WERI-Rb-1 (cell line): Measurements from ENCODE around the gene LOXL4.

Experiments used
- DNase-seq: peaks from one replicate; pipeline ENCODE4 v3.0.0-alpha.2; 2020
- H3K27ac ChIP-seq: fragments of 250-450 bp; sonication (Bioruptor Pico); 2 replicates; pipeline ENCODE4 v1.5.1; 2020; ENCODE audit warnings: mild to moderate bottlenecking, moderate library complexity
- H3K27me3 ChIP-seq: fragments of 250-450 bp; sonication (Bioruptor Pico); 2 replicates; pipeline ENCODE4 v1.5.1; 2021; ENCODE audit warnings: mild to moderate bottlenecking, low read depth, moderate library complexity; ENCODE audit not compliant: insufficient read depth, severe bottlenecking
- H3K36me3 ChIP-seq: fragments of 250-450 bp; sonication (Bioruptor Pico); 2 replicates; pipeline ENCODE4 v1.5.1; 2020; ENCODE audit warnings: mild to moderate bottlenecking, moderate library complexity
- H3K4me3 ChIP-seq: 2 replicates; pipeline ENCODE4 v1.5.1; 2011; ENCODE audit warnings: low read depth, mild to moderate bottlenecking, control low read depth, low read length
- H3K9me3 ChIP-seq: fragments of 250-450 bp; sonication (Bioruptor Pico); 2 replicates; pipeline ENCODE4 v1.5.1; 2021; ENCODE audit warnings: mild to moderate bottlenecking, moderate library complexity; ENCODE audit not compliant: severe bottlenecking
- TF ChIP-seq, protein P1 (sequence below): IDR thresholded peaks from 2 replicates; pipeline ENCODE4 v1.5.1; 2011; ENCODE audit warnings: low read depth, mild to moderate bottlenecking, control low read depth, inconsistent platforms, low read length

Gene LOXL4

DNA sequence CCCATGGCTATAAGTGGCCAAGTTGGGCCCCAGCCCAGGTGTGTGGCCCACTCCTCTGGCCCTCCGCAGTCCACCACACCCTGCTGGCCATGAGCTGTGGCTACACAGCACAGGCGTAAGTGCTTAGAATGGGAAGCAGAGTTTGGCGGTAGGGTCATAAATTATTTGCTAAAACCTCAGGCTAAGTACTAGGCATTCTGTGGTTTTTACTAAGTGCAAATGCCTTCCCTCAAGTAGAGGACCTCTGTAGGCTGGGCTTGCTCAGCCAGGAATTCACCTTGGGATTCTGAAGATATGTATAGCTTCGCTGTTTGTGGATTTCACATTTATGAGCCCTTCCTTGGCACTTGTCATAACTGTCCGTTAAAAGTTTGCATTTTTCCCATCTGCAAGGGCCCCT lies 44.8 kb upstream of the LOXL4 start:
- DNase-seq = no peak
- Histone ChIP-seq H3K27ac (no peak overlapping the region), H3K9me3 (no peaks in the 10 kb centered on the region), H3K36me3 (no peaks in the 10 kb centered on the region), H3K4me3 (no peak overlapping the region), H3K27me3 (no peaks in the 10 kb centered on the region)
- TF ChIP-seq, protein P1, sequence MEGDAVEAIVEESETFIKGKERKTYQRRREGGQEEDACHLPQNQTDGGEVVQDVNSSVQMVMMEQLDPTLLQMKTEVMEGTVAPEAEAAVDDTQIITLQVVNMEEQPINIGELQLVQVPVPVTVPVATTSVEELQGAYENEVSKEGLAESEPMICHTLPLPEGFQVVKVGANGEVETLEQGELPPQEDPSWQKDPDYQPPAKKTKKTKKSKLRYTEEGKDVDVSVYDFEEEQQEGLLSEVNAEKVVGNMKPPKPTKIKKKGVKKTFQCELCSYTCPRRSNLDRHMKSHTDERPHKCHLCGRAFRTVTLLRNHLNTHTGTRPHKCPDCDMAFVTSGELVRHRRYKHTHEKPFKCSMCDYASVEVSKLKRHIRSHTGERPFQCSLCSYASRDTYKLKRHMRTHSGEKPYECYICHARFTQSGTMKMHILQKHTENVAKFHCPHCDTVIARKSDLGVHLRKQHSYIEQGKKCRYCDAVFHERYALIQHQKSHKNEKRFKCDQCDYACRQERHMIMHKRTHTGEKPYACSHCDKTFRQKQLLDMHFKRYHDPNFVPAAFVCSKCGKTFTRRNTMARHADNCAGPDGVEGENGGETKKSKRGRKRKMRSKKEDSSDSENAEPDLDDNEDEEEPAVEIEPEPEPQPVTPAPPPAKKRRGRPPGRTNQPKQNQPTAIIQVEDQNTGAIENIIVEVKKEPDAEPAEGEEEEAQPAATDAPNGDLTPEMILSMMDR = no peak

DNA sequence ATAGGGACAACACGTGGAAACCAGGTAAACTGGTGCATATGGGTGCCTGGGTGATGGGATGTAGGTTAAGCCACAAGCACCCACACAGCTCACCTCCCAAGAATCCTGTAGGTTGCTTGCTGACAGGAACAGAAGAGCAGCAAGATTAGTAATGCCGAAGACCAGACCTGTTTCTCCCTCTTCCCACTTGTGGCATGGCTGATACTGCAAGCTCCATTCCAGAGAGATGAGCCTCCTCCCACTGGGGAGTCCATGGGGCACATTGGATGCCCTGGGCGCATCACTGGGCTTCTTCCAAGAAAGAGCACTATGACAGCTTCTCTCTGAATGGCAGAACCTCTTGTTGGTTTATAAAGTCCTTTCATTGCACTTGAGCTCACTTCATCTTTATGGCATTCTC lies 44.4 kb upstream of the LOXL4 start:
- Histone ChIP-seq H3K27ac (no peak overlapping the region), H3K4me3 (no peak overlapping the region), H3K36me3 (no peaks in the 10 kb centered on the region), H3K27me3 (no peaks in the 10 kb centered on the region), H3K9me3 (no peaks in the 10 kb centered on the region)
- TF ChIP-seq, protein P1 = no peak
- DNase-seq = no peak

- Histone ChIP-seq H3K27ac (no peak overlapping the region), H3K4me3 (no peak overlapping the region), H3K9me3 (peaks cover 8% of the 10 kb centered on the region), H3K27me3 (no peaks in the 10 kb centered on the region), H3K36me3 (no peaks in the 10 kb centered on the region)
- no peak for DNase-seq
- TF ChIP-seq, protein P1 = no peak
Observed at GRCh38 chr10:98310701-98311100, 42.7 kb upstream of the LOXL4 start.

DNA sequence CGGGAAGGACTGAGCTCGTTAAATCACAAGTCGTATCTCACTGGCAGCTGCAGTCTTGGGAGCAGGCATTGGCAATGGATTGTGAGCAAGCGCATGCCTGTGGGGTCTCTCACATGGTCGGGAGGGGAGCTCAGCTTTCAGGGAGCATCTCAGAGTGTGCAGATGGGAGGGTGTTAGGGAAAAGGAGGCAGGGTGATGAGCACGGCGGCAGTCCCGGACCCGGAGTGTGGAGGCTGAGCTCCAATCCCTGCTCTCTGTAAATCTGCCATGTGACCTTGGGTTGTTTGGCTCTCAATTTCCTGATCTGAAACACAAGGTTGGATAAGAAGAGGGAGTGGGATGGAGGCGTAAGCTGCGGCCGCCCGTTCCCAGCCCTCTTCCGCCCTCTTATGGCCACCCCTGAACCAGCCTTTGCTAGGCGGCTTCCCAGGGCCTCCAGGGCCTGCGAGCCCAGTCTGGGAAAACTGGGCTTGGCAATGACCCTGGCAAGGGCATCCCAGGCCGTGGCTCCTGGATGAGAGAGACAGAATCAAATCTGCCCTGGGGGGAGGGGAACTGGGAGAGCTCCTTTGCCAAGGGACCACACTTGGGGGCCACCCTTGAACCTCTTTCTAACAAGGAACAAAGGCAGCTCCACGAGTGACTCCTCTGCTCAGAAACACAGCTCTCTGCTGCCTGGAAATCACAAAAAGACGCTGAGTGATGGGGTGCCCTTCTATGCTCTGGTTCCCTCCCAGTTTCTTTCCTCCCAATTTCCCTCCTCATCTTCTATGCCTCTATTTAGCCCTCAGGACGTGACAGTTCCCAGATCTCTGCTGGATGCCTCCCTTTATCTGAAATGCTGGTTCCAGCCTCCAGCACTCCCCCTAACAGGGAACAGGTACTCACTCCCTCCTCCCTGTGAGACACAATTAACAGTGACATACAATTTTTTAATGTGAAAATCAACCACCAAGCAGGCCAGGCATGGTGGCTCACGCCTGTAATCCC lies 41.7 kb upstream of the LOXL4 start:
- peak; percentile 89 for DNase-seq
- no peaks in the 10 kb centered on the region for H3K27me3 ChIP-seq
- TF ChIP-seq, protein P1 = peak; percentile 92
- H3K27ac ChIP-seq = peak overlapping the region; percentile 67
- H3K9me3 ChIP-seq = peaks cover 8% of the 10 kb centered on the region
- H3K4me3 ChIP-seq = peak overlapping the region; percentile 39
- H3K36me3 ChIP-seq = no peaks in the 10 kb centered on the region

GRCh38 chr10:98308669-98309365 lies 40.8 kb upstream of the LOXL4 start:
- peak overlapping the region; percentile 67 for H3K27ac ChIP-seq
- H3K36me3 ChIP-seq = no peaks in the 10 kb centered on the region
- DNase-seq = peak; percentile 66
- peaks cover 8% of the 10 kb centered on the region for H3K9me3 ChIP-seq
- H3K4me3 ChIP-seq = peak overlapping the region; percentile 39
- no peaks in the 10 kb centered on the region for H3K27me3 ChIP-seq
- TF ChIP-seq, protein P1 = peak; percentile 21; the same call in 1 of the 2 replicates
